NB4 (cell line): ENCODE measurements around the gene GRXCR2.

Experiments
- CTCF ChIP-seq: IDR thresholded peaks from one replicate; pipeline ENCODE4 v1.5.1; 2012; ENCODE audit warnings: low read depth, low read length
- MAX ChIP-seq: IDR thresholded peaks from 2 replicates; pipeline ENCODE4 v1.6.1; 2011; ENCODE audit warnings: low read depth, low read length
- POLR2A ChIP-seq: IDR thresholded peaks from 2 replicates; pipeline ENCODE4 v1.6.1; 2011; ENCODE audit warnings: mild to moderate bottlenecking; ENCODE audit not compliant: insufficient read length; ENCODE audit errors: extremely low read depth

GRCh38 chr5:145912594-145912993 is 39.8 kb upstream of the GRXCR2 start:
- TF ChIP-seq CTCF = no peak
- no peak for TF ChIP-seq MAX
- no peak for TF ChIP-seq POLR2A
